Activated T-cell treated with anti-CD3 and anti-CD28 coated beads, Interleukin-2, amount 50 U/mL, for 48 hours (primary cell): ENCODE results near the gene KDM7A.
A peak's percentile ranks its signal among the peaks of the same experiment; 100 is the strongest.
"Not testable (repeated sequence)": the region's sequence is repeated elsewhere in the genome, so short reads cannot be mapped to it uniquely, and the experiment has no call there.

Experiments used
- DNase-seq, 2 experiments: peaks; one replicate each; pipeline ENCODE4 v3.0.0-alpha.2; 2020

Gene KDM7A

DNA sequence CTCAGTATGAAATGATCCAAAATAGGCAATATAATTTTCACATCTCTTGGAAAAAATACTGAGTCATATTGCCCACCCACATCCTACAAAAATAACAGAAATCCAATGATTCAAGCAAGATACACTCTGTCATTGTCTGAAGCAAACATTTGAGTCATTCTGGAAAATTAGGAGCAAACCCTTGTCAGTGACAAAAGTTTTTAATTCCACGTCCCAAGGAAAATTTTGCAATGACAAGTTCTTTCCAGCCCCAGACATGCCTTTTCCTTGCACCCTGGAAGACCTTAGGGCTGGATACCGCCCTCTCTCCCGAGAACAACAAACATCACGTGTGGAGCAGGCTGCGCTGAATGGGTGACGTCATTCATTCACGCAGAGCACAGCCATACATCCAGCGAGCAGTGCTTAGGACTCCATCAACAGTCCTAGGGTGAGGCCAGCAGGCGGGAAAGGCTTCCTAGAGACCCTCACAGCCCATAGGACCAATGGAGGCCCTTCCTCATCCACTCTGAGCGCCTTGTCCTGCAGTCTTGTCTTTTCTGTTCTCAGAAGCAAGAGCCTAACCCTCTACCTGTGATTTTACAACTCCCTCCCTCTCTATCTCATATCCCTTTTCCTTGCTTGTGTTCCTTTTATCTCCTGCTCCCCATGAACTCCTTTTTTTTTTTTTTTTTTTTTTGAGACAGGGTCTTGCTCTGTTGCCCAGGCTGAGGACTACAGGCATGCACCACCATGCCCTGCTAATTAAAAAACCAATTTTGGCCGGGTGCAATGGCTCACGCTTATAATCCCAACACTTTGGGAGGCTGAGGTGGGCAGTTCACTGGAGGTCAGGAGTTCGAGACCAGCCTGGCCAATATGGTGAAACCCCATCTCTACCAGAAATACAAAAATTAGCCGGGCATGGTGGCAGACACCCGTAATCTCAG lies 23.5 kb upstream of the KDM7A start:
- DNase-seq = no peak

DNA sequence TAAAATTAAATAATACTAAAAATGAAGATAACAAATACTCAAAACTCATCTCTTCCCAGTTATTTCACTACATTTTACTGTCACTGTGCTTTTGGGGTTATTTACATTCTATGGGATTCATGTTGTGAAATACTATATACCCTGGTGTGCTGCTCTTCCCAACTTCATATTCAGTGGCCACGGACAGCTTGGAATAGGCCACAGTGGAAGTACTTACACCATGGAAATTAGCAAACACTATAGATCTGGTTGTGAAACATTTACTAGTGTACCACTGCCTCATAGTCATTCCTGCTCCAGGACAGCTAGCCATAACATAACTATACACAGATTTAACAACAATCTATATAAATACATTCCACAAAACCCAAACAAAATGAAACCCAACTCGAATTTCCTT lies 21.2 kb upstream of the KDM7A start:
- no peak for DNase-seq

DNA sequence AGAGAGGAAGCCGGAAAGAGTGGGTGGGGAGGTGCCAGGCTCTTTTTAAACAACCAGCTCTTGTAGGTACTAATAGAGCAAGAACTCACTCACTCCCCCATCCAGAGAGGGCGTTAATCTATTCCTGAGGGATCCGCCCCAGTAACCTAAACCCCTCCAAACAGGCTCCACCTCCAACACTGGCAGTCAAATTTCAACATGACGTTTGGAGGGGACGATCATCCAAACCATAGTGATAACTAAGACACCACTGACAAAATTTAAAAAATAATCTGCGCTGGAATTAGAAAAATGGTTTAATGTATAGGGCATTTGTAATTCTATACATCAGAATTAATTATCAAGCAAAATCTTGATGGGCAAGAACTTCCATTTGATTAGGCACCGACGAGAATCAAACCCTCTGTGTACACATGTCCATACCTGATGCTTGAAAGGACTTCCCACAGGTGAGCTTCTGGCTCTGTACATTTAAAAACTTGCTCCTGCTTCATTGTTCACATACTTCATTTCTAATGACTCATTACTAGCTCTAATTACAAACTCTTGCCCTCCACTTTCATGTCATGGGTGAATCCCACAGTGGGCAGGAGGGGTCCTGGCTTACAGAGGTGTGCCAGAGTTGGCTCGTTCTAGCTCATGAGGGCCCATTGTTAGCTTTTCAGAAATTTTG lies 20.6 kb upstream of the KDM7A start:
- DNase-seq = no peak

DNA sequence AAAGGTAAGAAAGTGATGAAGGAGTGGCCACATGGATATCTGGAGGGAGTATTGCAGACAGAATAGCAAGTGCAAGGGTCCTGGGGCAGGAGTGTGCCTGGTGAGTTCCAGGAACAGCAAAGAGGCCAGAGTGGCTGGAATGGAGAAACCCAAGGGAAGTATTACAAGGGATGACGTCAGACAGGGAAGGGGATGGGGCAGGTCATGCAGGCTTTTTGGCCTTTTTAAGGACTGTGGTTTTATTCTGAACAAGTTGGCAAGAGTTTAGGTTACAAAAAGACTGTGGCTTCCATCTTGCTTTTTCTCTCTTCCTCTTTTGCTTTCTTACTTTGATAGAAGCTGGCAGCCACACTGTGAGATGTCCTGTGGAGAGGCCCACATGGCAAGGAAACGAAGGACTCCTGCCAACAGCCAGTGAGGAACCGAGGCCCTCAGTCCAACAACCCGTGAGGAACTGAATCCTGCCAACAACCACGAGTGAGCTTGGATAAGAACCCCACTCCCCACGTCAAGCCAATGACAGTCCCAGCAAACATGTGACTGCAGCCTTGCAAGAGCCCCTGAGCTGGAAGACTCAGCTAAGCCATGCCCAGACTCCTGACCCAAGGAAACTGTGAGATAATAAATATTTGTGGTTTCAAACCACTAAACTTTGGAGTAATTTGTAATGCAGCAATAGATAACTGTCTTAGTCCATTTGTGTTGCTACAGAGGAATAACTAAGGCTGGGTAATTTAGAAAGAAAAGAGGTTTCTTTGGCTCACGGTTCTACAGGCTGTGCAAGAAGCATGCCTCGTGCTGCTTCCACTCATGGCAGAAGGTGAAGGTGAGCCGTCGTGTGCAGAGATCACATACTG lies 19.8 kb upstream of the KDM7A start:
- no peak for DNase-seq

GRCh38 chr7:140195859-140196258 lies 19.1 kb upstream of the KDM7A start:
- DNase-seq = no peak

- no peak for DNase-seq
Measured at GRCh38 chr7:140192620-140193019, 15.8 kb upstream of the KDM7A start.

DNA sequence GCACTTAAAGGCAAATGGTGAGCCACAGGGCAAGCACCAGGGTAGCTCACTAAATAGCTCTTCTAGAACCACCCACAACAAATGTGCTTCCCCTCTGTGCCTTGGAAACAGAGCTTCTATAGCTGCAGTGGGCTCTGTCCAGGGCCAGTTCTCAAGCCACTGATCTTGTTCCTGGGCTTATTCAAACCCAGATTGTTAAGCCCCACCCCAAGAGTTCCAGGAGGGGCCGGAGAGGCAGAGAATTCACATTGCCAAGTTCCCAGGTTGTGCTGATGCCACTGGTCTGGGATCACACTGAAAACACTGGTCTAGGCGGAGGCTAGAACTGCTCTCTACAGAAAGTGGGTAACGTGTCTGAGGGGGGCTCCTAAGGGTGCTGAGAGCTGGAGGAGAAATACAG lies 15.4 kb upstream of the KDM7A start:
- no peak for DNase-seq

DNA sequence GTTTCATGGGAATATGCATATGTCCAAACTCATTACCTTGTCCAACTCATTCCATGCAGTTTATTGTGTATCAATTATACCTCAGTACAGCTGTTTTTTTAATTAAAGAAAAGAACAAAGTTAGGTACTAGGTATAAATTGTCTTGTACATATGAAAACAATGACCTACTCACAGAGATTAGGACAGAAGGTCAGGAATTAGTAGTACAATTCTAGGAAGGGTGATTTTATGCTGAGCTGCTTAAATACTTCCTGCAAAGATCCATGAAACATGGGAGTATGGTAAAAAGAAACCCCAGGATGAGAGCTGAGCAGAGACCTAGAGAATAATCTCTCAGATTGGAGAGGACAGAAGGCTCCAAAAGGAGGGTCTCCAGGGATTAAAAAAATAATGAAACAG lies 13.8 kb upstream of the KDM7A start:
- no peak for DNase-seq

DNA sequence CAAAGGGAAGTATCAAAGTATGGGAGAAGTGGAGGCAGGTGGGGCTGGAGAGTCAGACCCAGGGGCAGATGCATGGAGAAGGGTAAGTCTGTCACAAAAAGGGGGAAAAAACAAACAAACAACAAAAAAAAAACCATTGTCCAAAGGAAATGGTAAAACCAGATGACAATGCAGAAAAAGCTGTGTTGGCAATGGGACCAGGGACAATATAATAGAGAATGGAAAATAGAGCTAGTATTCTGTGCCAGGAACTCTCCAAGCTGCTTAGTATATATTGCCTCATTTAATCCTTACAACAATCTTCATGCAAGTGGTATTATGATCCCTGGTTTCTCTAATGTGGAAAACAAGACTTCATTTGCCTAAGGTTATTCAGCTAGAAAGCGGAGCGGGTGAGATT lies 13.1 kb upstream of the KDM7A start:
- DNase-seq = no peak

GRCh38 chr7:140182917-140183316 lies 6.1 kb upstream of the KDM7A start:
- DNase-seq = no peak

GRCh38 chr7:140179339-140179738 lies 2.6 kb upstream of the KDM7A start:
- no peak for DNase-seq

GRCh38 chr7:140176122-140176701 lies 571 bp downstream of the KDM7A start:
- no peak for DNase-seq

GRCh38 chr7:140175221-140176121 lies 1.3 kb downstream of the KDM7A start:
- DNase-seq = peak; percentile 91

DNA sequence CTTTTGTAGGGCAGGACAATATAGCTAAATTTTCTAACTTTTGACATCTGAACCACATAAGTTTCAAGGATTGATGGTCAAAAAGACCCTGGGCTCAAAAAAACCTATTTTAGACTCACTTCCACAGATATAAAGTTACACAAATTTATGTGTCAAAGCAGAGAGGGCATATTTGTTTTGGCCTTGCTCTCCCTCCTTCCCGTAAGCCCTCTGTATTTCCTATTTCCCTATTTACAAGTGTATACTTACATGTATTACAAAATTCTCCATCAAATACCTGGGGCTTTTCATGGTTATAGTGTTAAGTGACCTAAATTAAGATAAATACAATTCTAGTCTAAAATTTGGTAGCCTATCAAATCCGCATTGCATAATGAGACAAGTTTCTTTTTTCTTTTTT lies 2.6 kb downstream of the KDM7A start:
- no peak for DNase-seq

- DNase-seq = no peak
Measured at GRCh38 chr7:140170375-140170774, 6.4 kb downstream of the KDM7A start.

DNA sequence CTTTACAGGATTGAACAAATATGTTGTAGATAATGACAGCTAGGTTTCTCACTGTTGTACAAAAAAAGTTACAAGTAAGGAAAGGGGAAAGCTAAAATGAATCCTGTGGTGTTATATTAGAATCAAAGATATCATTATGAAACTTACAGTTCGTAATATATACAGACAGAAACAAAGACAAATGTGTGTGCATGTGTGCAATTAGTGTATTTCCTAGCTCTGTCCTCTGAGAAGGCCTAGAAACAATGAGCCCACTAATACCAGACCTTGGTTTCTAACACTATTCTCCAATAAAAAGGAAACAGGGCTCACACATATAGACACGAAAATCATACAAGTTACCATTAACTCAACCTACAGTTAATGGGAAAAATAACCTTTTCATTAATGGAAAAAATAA lies 8.0 kb downstream of the KDM7A start:
- DNase-seq = no peak

- DNase-seq = no peak
Measured at GRCh38 chr7:140165422-140165821, 11.4 kb downstream of the KDM7A start.

- DNase-seq = not testable (repeated sequence)
Measured at GRCh38 chr7:140162081-140162480, 14.7 kb downstream of the KDM7A start.

GRCh38 chr7:140161047-140161446 lies 15.7 kb downstream of the KDM7A start:
- DNase-seq = no peak

- DNase-seq = no peak
Measured at GRCh38 chr7:140160308-140160707, 16.5 kb downstream of the KDM7A start.

GRCh38 chr7:140159497-140159896 lies 17.3 kb downstream of the KDM7A start:
- no peak for DNase-seq
